Type B pancreatic cell (in vitro differentiated cells): ENCODE data around the gene RBP2. TPM values are rescaled to one million over a fixed set of nuclear protein-coding genes. Genes with fewer than 3 reads are reported as not detected.

Experiments
- DNase-seq: peaks from one replicate; pipeline ENCODE4 v3.0.0; 2021; ENCODE audit warnings: mixed read lengths; ENCODE audit not compliant: unreplicated experiment; ENCODE audit errors: extremely low spot score
- H3K27ac Mint-ChIP-seq: 2 replicates; pipeline ENCODE4 v1.8.0; 2021; ENCODE audit warnings: mild to moderate bottlenecking, mixed read lengths
- H3K27me3 Mint-ChIP-seq: 2 replicates; pipeline ENCODE4 v1.8.0; 2021; ENCODE audit warnings: mixed read lengths
- H3K36me3 Mint-ChIP-seq: 2 replicates; pipeline ENCODE4 v1.8.0; 2021; ENCODE audit warnings: mixed read lengths
- H3K4me1 Mint-ChIP-seq: one replicate; pipeline ENCODE4 v1.8.0; 2021; ENCODE audit warnings: mixed read lengths; ENCODE audit not compliant: unreplicated experiment
- H3K4me3 Mint-ChIP-seq: 2 replicates; pipeline ENCODE4 v1.8.0; 2021; ENCODE audit warnings: mild to moderate bottlenecking, mixed read lengths
- H3K9me3 Mint-ChIP-seq: 2 replicates; pipeline ENCODE4 v1.8.0; 2021; ENCODE audit warnings: mixed read lengths
- total RNA-seq: library from RNA; stranded (reverse); gene quantifications from 2 replicates; pipeline ENCODE4 v1.2.1, GENCODE V29; 2021; ENCODE audit warnings: low replicate concordance
- TF ChIP-seq, protein P1 (sequence below): fragments of 200-600 bp; sonication (generic); conservative IDR thresholded peaks from 2 replicates; pipeline ENCODE4 v1.5.0; 2021; ENCODE audit warnings: antibody characterized with exemption, mild to moderate bottlenecking

RBP2 gene
- total RNA-seq, 1 donor from 2014 or later = 25.3 TPM

DNA sequence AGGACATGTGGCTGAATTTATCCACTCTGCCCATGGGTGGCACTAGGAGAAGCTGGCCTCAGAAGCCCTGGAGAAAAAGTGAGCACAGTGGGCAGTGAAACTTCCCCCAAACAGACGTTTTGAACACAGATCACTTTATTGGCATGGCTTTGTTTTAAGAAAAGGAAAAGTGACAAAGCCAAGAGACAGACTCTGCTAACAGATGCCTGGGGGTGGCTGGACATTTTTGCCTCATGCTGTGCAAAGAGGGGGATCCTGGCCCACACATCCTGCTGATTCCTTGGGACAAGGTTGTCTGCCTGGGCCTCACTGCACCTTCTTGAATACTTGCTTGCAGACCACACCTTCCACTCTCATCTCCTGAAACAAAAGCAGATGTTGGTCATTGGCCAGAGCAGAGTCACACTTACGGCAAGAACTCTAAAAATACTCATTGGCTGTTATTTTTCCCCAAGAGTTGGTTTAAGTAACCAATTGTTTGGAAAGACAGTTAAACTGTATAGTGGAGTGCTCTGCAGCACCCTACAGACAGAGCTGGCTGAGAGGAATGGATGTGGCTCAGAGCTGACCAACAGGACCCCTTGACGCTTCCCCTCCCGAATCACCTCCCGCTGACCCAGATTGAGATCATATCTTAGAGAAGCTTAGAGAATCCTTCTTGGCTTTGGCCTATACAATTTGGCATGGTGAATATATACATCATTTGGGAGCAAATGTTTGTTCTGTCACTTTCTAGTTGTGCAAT is 41.2 kb upstream of the RBP2 start:
- Mint-ChIP-seq H3K4me1 (peaks cover 11% of the 10 kb centered on the region), H3K4me3 (no peak overlapping the region), H3K27ac (no peak overlapping the region), H3K36me3 (peaks cover 32% of the 10 kb centered on the region), H3K27me3 (no peaks in the 10 kb centered on the region), H3K9me3 (no peaks in the 10 kb centered on the region)
- DNase-seq = no peak
- TF ChIP-seq, protein P1, sequence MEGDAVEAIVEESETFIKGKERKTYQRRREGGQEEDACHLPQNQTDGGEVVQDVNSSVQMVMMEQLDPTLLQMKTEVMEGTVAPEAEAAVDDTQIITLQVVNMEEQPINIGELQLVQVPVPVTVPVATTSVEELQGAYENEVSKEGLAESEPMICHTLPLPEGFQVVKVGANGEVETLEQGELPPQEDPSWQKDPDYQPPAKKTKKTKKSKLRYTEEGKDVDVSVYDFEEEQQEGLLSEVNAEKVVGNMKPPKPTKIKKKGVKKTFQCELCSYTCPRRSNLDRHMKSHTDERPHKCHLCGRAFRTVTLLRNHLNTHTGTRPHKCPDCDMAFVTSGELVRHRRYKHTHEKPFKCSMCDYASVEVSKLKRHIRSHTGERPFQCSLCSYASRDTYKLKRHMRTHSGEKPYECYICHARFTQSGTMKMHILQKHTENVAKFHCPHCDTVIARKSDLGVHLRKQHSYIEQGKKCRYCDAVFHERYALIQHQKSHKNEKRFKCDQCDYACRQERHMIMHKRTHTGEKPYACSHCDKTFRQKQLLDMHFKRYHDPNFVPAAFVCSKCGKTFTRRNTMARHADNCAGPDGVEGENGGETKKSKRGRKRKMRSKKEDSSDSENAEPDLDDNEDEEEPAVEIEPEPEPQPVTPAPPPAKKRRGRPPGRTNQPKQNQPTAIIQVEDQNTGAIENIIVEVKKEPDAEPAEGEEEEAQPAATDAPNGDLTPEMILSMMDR = no peak

DNA sequence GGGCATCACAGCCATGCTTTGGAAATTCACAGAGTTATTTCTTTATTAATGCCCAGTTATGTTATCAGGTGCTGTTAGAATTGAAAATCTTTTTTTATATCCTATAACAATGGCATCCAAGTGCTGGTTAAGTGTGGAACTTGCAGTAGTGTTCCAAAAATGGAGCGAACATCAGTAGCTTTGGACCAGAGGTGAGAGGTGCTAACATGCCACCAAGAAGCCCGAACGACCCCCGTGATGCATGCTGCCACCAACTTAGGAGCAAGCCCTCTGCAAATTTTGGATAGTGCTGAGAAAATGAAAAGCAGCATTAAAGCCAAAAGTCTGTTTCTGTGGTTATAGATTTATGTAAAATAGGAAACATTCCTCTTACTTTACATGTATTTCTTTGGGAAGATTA is 38.4 kb upstream of the RBP2 start:
- no peaks in the 10 kb centered on the region for H3K9me3 Mint-ChIP-seq
- TF ChIP-seq, protein P1 = no peak
- DNase-seq = no peak
- no peak overlapping the region for H3K27ac Mint-ChIP-seq
- no peaks in the 10 kb centered on the region for H3K27me3 Mint-ChIP-seq
- H3K4me3 Mint-ChIP-seq = no peak overlapping the region
- H3K4me1 Mint-ChIP-seq = peaks cover 4% of the 10 kb centered on the region
- H3K36me3 Mint-ChIP-seq = peaks cover 21% of the 10 kb centered on the region

DNA sequence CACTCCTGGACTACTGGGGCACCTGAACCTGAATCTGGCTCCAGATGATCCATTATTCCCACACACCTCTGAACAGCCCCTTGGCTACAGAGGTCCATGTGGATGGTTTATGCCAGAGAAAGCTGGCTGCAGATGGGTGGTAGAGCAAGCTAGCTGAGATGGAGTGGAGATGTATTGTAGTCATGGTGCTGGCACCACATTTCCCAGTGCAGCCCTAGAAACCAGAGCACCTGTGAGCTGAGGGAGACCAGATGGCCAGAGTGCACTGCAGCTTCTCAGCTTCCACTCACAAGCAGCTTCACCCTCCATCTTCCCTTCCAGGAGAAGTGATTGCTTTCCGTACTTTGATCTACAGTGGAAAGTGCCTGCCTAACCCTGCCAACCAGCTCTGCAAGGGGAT is 33.3 kb upstream of the RBP2 start:
- Mint-ChIP-seq H3K36me3 (no peaks in the 10 kb centered on the region), H3K4me3 (no peak overlapping the region), H3K27me3 (no peaks in the 10 kb centered on the region), H3K27ac (no peak overlapping the region), H3K4me1 (no peaks in the 10 kb centered on the region), H3K9me3 (no peaks in the 10 kb centered on the region)
- TF ChIP-seq, protein P1 = no peak
- DNase-seq = no peak

DNA sequence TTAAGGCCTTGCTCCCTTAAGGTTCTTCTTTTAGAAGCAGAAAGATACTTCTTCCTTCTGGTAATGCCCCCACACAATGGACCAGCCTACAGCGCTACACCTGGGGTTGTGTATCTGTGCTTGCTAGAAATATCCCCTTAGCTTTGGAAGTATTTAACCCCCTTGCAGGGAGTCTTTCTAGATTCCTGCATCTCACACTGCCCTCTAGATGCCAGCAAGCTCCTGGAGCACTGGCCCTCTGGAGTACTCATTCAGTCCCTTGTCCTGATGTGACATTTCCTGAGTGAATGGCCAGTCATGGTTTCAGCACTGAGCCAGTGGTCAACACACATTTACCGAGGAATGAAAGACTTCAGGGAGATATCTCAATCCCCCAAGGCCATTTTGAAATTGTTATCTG is 30.4 kb upstream of the RBP2 start:
- H3K4me1 Mint-ChIP-seq = no peaks in the 10 kb centered on the region
- DNase-seq = no peak

DNA sequence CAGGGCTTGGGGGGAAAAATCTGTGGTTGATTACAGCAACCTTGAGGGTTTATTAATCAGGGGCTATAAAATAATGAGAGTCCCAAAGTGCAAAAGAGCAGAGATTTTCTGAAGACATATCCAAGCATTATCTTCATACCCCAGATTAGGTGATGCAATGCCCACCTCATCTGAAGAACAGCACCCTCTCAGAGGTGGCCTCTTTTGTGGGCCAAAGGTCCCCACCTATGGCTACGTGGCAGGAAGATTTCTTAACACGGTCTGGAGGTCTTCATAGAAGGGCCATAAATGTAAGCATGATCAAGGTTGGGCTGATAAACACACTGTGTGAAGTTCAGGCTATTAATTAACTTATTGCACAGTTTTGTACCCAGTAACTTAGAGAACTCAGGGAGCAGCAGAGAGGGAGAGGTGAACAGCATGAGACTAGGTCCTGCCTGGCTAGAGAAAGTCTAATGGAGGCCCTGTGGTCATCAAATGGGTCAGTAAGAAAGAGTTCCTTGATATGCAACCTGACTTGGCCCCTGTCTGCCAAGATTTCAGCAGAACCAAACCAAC is 29.6 kb upstream of the RBP2 start:
- no peak for DNase-seq
- Mint-ChIP-seq H3K4me1 (no peaks in the 10 kb centered on the region), H3K9me3 (no peaks in the 10 kb centered on the region), H3K36me3 (no peaks in the 10 kb centered on the region), H3K27ac (peak overlapping the region; percentile 20), H3K4me3 (no peak overlapping the region), H3K27me3 (no peaks in the 10 kb centered on the region)
- TF ChIP-seq, protein P1 = no peak

More for the DNA sequence above, 30.4 kb upstream of the RBP2 start:
- Mint-ChIP-seq H3K27me3 (no peaks in the 10 kb centered on the region), H3K4me3 (no peak overlapping the region), H3K9me3 (no peaks in the 10 kb centered on the region), H3K27ac (no peak overlapping the region), H3K36me3 (no peaks in the 10 kb centered on the region)
- TF ChIP-seq, protein P1 = no peak
